ENCODE results near the gene RAB24.

DNA sequence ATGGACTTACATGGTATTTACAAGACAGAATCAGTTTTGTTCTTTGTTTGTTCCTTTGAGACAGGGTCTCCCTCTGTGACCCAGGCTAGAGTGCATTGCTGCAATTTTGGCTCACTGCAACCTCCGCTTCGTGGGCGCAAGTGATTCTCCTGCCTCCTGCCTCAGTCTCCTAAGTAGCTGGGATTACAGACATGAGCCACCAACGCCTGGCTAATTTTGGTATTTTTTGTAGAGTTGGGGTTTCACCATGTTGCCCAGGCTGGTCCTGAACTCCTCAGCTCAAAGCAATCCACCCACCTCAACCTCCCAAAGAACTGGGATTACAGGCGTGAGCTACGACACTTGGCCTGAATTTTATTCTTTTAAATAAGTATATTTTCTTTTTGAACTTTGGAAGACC, 27.6 kb downstream of the RAB24 start:
- TF ChIP-seq, protein P1, sequence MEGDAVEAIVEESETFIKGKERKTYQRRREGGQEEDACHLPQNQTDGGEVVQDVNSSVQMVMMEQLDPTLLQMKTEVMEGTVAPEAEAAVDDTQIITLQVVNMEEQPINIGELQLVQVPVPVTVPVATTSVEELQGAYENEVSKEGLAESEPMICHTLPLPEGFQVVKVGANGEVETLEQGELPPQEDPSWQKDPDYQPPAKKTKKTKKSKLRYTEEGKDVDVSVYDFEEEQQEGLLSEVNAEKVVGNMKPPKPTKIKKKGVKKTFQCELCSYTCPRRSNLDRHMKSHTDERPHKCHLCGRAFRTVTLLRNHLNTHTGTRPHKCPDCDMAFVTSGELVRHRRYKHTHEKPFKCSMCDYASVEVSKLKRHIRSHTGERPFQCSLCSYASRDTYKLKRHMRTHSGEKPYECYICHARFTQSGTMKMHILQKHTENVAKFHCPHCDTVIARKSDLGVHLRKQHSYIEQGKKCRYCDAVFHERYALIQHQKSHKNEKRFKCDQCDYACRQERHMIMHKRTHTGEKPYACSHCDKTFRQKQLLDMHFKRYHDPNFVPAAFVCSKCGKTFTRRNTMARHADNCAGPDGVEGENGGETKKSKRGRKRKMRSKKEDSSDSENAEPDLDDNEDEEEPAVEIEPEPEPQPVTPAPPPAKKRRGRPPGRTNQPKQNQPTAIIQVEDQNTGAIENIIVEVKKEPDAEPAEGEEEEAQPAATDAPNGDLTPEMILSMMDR (IDR thresholded peaks at IDR 0.05), result no peak
- no peak for TF ChIP-seq POLR2A (IDR thresholded peaks at IDR 0.05)

All from thyroid gland (tissue), 4 donors.